Kidney tubule cell (primary cell): Measurements from ENCODE around the gene PRCP.

Experiments
- DNase-seq: peaks from one replicate; pipeline ENCODE4 v3.0.0-alpha.2; 2018; ENCODE audit warnings: low spot score

The PRCP gene

DNA sequence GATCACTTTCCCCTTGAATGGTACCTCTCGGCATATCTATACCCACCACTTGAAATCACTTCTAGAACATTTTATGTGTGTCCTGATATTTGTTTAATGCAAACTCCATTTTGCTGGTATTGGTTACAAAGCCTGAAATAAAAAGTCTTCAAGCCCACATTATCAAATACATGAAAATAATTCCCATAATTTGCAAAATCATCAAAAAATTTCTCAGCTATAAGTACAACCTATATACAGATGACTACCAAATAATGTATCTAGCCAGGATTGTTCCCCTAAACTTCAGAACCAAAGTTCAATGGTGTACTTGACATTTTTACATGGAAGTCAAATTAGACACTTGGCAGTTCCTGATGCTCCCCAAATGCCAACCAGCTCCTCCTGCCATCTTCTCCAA is 71.8 kb downstream of the PRCP start:
- no peak for DNase-seq

DNA sequence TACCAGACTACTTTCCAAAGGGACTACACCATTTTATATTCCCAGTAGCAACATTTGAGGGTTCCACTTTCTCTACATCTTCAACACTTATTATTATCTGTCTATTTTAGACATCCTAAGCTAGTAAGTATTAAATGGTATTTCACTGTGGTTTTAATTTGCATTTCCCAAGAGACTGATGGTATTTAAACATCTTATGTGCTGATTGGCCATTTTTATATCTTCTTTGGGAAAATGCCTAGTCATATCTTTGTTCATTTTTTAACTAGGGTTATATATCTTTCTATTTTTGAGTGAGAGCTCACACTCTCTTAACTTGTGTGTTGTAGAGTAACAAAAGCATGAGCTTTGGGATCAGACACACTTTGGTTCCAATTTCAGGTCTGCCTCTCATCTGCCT is 73.7 kb downstream of the PRCP start:
- DNase-seq, result no peak

DNA sequence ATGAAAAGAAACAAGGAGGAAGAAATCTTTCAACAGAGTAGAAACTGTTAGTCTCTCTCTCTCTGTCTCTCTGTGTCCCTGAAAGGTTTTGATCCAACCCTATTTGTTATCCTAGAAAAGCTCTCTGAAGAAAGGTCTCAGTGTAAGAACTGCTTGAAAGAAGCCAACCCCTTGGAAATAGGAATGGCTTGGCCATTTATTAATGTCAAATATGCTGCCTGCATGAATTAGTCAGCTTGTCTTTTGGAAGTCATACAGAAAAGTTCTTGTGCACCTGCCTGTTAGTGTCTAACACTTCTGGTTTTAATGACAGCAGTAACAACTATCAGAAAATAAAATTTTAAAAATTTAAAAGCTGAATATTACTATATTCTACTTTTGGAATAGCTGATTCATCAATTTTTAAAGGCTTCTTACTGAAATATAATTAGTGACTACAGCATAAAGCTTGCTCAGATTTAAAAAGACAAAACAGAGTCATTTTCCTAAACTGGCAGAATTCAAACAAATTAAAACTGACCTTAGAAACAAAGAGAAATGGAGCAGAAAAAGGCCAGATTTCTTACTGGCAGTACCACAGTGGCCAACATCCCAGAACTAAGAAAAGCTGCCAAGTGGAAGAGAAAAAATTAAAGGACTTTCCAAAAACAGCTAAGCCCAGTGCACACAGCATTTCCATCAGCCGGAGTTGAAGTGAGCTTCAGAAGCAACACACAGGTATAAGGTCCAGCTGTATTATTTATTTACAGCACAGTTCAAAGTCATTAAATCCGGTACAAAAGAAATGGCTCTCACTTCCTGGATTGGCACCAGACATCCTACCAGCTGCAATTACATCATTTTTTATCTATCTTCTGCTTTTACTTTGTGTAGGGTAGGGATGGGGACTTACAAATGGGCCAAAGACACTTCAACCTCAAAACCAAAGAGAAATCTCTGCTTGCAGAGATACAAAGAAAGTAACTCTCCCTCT is 76.3 kb downstream of the PRCP start:
- no peak for DNase-seq

DNA sequence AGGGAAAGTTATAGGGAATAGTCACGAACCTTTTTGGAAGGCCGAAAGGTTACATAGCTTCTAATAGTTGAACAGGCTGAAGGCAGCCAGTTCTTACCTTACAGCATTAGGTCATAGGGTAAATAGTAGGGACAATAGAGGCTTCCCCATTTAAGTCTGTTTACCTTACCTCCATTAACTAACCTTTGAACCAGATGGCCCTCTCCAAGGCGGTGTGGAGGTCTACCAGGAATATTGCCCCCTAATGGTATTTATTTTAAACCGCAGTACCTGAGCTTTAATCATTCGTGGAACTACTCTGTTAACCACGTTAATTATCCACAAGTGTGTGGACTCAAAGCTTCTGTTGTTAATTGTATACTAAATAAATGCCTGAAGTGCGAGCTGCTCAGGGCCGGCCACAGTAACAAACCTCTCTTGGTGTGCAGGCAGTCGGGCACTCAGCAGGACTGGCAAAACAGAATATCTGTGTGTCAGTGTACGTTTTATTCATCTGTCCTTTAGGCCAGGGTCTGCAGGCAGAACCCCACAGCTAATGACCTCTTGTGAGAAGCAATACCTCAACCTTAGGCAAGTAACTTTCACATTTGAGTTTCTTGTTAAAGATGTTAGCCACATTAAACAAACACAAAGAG is 81.7 kb downstream of the PRCP start:
- DNase-seq, result no peak

DNA sequence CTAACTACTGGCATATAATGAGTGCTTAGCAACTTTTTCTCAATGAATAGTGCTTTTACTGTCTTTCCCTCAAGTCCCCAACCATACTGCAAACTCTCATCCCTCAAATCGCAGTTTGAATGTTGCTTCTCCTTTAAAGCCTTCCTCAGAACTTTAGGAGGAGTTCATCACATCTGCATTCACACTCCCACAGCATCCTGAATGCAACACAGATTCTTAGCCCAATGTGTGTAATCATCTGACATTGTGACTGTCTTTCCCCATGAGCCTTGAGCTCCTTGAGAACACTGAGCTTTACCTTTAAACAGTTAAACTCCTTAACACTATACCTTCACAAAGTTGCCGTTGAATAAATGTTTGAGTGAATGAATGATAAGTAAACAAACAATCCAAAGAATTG is 84.8 kb downstream of the PRCP start:
- no peak for DNase-seq

DNA sequence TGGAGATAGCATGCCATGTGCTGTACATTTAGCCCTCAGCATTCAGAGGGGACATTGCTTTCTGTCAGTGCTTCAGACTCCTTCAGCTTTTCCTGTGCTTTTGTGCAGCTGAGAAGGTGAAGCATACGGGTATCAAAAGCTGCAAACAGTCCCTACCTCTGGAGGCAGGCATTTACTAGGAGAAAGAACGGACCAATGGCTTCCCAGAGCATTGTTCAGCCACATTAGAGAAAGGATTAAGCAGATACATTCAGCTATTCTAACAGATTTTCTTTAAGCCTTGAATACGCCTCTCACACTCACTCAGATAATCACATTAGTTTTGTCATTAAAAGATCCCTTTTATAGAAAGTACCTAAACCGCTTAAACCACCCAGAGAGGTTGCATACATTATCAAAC is 85.9 kb downstream of the PRCP start:
- DNase-seq, result no peak

DNA sequence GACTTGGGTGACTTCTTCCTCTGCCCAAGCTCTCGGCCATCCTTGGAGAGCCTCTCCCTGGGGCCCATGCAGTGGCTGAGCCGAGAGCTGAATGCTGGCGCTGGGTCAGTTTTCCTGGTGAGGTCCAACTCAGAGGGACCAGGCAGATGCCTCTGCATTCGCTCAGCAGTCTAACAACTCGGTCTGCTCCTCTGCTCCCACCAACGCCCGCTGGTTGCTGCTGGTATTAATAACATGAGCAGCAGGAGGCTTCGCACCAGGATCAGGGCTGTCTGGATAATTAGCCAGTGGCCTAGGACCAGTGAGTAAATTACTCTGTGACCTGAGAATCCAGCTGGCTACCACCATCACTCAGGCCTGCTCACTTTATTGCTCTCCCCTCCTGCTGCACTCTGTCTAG is 88.9 kb downstream of the PRCP start:
- no peak for DNase-seq

DNA sequence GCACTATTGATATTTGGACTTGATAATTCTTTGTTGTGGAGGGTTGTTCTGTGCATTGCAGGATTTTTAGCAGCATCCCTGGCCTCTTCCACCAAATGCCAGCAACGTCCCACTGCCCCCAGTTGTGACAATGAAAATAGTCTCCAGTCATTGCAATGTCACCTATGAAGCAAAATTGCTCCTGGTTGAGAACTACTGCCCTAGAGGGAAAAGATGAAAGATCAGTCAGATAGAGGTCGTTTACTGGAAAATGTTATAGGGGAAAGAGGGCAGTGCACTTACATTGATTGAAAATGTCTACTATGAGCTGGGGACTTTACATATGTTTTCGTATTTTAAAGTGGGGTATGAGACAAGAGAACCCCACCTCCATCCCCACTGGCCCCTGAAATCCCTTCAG is 89.5 kb downstream of the PRCP start:
- no peak for DNase-seq

DNA sequence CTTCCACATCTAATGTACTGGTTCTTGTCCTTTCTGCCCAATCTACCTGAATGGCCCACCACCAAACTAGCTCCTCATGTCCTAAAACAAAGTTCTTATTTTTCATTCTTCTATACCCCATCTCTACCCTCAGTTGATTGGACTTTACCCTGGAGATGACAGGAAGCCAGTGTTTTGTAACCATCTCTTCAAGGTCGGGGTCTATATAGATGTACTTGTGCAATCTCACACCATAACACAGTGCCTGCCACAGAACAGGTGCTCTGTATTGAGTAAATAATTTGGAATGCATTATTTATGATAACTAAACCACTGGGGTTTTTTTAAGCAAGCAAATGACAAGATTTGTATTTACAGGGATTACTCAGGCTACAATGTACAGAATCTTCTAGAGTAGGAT is 89.9 kb downstream of the PRCP start:
- DNase-seq, result no peak

DNA sequence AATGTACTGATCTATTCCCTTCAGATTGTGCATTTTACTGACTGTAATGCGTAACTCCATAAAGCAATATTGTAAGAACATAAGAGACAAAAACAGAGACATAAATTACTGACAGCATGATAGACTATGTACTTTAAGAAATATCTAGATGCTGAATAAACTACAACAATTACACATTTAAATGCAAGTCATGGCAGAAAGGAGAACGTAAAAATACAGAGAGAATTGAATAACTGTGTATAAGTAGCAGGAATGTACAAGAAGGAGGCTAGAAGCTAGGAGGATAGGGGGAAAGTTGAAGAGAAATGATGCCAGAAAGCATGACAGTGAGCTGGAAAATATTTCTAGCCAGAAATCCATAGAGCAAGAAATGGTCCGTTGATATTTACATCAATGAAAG is 92.6 kb downstream of the PRCP start:
- no peak for DNase-seq

DNA sequence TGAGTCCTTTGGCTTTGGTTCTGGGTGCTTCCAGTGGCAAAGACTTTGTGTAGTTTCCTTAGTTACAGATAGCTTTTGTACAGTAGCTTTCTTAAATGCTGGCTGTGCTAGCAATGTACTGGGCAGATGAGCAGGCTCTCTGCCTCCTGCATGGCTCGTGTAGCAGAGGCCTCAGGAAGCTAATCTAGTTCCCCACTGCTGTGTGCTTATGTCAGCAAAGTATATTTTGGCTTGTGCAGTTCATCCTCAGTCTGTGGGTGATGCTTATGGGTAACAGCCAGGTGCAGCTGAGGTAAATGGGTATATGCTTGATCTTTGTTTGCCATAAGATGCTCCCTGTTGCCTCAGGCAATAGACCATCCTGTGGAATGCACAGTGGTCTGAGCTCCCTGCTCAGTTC is 97.5 kb downstream of the PRCP start:
- no peak for DNase-seq

DNA sequence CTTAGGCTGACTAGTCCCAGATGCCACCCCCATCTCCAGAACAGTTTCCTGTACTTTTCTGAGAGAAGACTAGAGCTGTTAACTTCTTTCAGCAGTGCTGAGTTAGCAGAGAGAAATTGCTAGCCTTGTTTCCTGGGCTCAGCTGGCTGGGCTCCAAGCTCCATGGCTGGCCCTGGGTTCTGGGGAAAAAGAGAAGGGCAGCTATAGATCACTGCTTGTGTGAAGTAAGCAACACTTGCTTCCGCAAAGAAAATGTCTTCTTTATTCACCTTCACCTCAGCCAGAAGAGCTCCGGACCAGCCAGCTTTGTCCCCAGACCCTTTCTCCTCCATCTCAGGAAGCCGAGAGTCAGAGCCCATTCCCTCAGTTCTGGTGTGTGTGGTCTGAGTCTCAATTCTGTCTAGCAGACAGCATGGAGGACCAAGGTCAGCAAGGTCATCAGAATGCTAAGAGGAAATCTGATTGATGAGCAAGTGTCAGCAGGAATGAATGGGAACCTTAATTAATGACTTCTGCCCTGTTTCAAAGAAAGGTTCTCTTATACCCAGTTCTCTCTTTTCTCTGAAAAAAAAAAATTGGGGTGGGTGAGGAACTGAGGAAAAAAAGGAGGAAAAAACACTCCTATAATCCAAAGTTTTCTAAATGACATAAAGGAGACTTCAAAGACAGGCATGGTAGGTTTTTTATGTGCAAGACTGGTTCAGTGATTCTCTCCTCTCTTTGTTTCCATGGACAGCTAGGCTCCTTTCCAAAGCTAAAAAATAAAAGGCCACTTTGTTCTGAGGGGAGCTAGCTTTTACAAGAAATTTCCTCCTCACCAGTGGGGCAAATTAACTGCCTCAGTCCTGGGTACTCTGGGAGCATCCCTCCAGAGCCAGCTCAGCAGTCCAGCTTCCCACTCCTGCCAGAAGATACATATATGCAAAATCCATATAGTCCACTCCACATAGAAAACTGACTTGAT is 103.0 kb downstream of the PRCP start:
- DNase-seq, result peak; percentile 3

DNA sequence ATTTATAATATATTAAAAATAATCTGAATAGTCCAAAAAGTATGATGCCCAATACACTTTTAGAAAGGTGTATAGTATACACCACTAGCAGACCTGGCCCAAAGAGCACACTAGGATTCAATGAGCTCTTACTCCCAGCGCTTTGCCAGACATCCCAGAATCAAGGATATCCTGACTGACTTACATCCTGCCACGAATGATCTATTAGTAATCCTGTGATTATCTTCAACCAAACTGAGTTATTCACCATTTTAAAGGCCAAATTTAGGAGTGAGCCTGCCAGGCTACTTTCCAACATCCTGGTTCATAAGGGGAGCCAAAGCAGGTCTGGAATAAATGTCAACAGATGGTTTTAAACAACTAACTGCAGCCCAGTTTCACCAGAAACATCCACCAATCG is 105.7 kb downstream of the PRCP start:
- no peak for DNase-seq

DNA sequence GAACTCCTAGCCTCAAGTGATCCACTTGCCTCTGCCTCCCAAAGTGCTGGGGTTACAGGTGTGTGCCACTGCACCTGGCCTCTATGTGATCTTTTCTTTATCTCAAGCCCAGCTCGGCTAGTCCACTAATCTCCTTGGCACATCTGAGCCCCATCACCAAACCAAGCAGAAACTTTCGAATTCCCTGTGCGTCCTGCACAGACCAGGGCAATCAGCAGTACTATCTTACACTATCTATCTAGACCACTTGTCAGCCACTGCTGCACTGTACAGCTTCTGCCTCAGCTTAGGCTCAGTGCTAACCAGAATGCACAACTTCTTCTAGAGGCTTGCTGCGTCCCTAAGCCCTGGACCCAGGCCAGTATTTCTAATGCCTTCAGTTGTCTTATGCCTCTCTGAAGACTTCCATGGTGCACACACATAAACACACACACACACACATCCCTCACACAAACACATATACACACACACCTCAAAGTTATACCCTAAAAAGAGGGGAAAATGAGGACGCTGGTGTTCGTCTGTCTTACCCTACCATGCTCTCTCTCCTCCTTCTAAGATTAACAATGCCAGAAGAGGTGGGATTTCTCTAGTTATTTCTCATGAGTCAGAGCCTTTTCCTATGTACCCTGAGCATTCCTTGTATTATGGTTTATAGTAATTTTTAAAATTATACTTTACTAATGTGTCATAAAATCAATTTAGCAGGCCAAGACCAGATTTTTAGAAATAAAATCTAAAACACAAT is 107.2 kb downstream of the PRCP start:
- no peak for DNase-seq

DNA sequence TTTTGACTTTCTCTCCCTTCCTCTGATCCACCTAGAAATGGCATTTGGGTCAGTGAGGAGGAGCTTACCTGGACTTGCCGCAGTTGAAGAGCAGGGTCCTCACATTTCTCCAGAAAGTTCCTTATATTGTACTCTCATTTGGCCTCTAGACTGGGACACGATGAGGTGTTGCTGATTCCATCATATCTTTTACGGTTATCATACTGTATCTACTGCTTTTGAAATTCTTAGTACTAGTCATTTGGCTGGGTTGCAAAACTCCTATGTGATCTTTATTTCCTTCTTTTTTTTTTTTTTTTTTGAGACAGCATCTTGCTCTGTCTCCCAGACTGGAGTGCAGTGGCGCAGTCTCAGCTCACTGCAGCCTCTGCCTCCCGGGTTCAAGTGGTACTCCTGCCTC is 107.9 kb downstream of the PRCP start:
- no peak for DNase-seq

DNA sequence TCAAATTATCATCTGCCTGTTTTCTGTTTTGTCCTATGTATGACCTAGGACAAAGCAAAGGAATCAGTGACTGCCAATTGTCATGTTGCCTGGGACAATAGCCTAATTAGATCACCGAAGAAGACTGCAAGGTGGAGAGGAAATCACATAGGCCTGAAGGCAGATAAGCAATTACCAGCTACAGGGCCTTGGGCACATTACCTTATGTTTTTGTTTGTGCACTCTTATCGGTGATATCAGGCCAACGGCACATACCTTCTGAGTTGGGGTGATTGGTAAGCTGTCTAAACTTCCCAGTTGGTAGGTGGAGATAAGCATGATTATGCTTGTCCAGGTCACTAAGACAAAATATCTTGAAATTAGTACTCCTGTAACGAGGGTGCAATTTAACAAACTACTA is 108.5 kb downstream of the PRCP start:
- DNase-seq, result no peak

DNA sequence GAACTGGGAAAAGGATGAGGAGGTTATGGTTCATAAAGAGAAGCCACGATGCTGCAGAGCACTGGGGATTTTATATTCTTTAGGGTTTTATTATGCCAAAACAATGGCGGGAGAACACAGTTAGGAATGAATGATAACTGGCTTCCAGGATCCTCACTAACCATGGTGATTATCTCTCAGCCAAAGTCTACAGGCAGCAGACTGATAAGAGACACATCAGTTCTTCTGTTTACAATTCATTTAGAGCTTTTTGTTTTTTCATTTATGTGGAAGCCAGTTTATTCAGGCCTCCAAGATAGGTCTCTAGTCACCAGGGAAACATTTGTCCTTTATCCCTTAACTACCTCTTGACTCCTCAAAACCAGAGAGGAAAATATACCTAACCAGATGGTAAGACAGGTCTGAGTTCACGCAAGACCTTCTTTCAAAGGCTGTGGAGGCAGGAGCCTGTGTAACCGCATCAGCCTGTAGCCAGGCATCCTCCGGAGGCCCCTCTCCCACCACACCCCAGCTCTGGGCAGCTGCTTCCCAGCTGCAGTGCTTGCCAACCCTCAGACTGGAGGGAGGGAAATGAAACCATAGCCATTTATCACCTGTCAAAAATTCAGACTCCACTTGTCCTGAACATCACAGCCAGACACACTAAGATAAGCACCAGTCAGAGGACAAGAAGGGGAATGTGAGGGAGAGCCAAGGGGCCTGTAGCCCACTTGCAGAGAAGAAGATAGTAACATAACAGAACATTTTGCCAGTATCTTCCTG is 109.3 kb downstream of the PRCP start:
- DNase-seq, result no peak

DNA sequence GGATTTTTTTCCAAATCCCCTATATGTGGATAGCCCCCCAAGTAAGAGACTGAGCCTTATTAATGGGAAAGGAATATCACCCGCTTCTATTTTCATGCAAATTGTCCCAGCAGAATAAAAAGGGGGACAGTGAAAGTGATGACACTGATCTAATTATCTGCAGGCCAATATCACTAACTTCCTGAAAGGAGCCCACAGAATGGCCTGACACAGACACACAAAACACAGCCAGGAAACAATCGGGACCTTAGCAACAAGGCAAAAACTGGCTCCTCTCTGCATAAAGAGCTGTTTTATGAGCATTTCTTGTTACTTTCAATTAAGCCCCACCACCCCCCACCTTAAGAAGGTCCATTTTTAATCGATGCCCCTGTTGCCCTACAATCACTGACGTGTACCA is 112.2 kb downstream of the PRCP start:
- no peak for DNase-seq

DNA sequence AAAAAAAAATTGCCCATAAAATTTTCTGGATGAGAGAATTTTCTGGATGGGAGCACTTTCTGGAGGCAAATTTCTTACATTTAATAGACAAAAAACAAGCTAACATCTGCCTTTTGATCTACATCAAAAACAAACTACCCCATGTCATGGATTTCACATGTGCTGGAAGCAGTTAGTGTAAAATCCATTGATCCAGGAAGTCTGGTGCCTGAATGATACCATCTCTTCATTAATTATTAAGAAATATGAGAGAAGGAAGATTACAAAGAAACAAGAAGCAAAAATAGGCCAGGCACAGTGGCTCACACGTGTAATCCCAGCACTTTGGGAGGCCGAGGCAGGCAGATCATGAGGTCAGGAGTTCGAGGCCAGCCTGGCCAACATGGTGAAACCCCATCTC is 113.4 kb downstream of the PRCP start:
- DNase-seq, result no peak

DNA sequence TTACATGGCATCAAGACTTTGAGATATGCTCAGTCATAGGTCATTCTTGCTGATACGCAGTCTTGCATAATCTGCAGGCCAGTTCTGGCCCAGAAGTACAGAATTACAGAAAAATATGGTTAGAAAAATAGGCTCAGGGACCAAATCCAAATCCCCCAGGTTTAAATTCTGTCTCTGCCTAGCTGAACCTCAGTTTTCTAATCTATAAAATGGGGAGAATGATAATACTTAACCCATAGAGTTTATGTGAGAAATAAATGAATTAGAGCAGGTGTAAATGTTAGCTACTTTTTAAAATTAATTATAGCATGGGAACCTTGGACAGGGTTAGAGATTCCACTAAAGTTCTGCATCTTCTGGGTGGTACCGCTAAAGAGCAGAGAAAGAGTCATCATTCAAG is 114.2 kb downstream of the PRCP start:
- no peak for DNase-seq

DNA sequence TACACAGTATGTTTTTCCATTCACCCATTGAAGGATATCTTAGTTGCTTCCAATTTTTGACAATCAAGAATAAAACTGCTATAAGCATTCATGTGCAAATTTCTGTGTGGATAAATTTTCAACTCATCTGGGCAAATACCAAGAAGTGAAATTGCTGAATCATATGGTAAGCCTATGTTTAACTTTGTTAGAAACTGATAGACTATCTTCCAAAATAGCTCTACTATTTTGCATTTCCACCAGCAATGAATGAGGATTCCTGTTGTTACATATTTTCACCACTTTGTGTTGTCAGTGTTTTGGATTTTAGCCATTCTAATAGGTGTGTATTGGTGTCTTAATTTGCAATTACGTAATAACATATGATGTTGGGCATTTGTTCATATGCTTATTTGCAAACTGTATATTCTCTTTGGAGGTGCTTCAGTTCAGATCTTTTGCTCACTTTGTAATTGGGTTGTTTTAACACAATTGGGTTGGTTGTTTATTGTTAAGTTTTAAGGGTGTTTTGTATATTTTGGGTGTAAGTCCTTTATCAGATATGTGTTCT is 117.3 kb downstream of the PRCP start:
- no peak for DNase-seq
